GM10248 (cell line): ENCODE data around the gene ZMYND11.

ENCODE experiments used
- CTCF ChIA-PET: fragments of 300-600 bp; sonication (Branson Sonifier 250); formaldehyde crosslinking; extraction: SDS; loops from one replicate; lab custom pipeline; 2021; ENCODE audit warnings: antibody characterized with exemption; lab: Yijun Ruan, JAX
- POLR2A ChIA-PET: fragments of 350-650 bp; sonication (Branson Sonifier 250); formaldehyde crosslinking; extraction: SDS; loops from one replicate; lab custom pipeline; 2020; ENCODE audit warnings: antibody characterized with exemption; lab: Yijun Ruan, JAX
- DNase-seq: peaks from one replicate; pipeline ENCODE4 v3.0.0; 2012; ENCODE audit errors: extremely low spot score
- TF ChIP-seq, protein P1 (sequence below): IDR thresholded peaks from 2 replicates; pipeline ENCODE4 v1.5.1; 2012; ENCODE audit warnings: mild to moderate bottlenecking, low read depth; ENCODE audit errors: extremely low read depth, missing control alignments, control extremely low read depth

The ZMYND11 gene

GRCh38 chr10:283916-284356 lies 148.7 kb downstream of the ZMYND11 start:
- ChIA-PET CTCF (interaction anchor here (1.2 to 1.7 kb wide), 4 partner anchors 13 to 32 kb away, joined by 3 to 4 read pairs (median 3); no protein-coding TSS in a partner anchor), POLR2A (no interaction called here)
- TF ChIP-seq, protein P1, sequence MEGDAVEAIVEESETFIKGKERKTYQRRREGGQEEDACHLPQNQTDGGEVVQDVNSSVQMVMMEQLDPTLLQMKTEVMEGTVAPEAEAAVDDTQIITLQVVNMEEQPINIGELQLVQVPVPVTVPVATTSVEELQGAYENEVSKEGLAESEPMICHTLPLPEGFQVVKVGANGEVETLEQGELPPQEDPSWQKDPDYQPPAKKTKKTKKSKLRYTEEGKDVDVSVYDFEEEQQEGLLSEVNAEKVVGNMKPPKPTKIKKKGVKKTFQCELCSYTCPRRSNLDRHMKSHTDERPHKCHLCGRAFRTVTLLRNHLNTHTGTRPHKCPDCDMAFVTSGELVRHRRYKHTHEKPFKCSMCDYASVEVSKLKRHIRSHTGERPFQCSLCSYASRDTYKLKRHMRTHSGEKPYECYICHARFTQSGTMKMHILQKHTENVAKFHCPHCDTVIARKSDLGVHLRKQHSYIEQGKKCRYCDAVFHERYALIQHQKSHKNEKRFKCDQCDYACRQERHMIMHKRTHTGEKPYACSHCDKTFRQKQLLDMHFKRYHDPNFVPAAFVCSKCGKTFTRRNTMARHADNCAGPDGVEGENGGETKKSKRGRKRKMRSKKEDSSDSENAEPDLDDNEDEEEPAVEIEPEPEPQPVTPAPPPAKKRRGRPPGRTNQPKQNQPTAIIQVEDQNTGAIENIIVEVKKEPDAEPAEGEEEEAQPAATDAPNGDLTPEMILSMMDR = no peak
- peak; percentile 77 for DNase-seq

- DNase-seq = no peak
- POLR2A ChIA-PET = no interaction called here
Measured at GRCh38 chr10:285216-285615, 150.0 kb downstream of the ZMYND11 start.

GRCh38 chr10:287026-287709 lies 151.9 kb downstream of the ZMYND11 start:
- POLR2A ChIA-PET = no interaction called here
- CTCF ChIA-PET = no interaction called here
- DNase-seq = no peak
- TF ChIP-seq, protein P1 = no peak

More at GRCh38 chr10:285216-285615, 150.0 kb downstream of the ZMYND11 start:
- CTCF ChIA-PET = interaction anchor here (1.3 kb wide), 1 partner anchor 10 kb away, joined by 4 read pairs; no protein-coding TSS in a partner anchor
- TF ChIP-seq, protein P1 = no peak

GRCh38 chr10:287814-288213 lies 152.6 kb downstream of the ZMYND11 start:
- TF ChIP-seq, protein P1 = no peak
- CTCF ChIA-PET = no interaction called here
- DNase-seq = no peak
- POLR2A ChIA-PET = no interaction called here

- DNase-seq = no peak
- ChIA-PET CTCF (no interaction called here), POLR2A (no interaction called here)
- TF ChIP-seq, protein P1 = no peak
Measured at GRCh38 chr10:288316-289200, 153.3 kb downstream of the ZMYND11 start.

- TF ChIP-seq, protein P1 = no peak
- POLR2A ChIA-PET = no interaction called here
- no peak for DNase-seq
- CTCF ChIA-PET = no interaction called here
Measured at GRCh38 chr10:289581-289980, 154.3 kb downstream of the ZMYND11 start.
